ENCODE results near the gene MED13. TPM values are rescaled to one million over a fixed set of nuclear protein-coding genes. Genes with fewer than 3 reads are reported as not detected.
"Not testable (repeated sequence)": the region's sequence is repeated elsewhere in the genome, so short reads cannot be mapped to it uniquely, and the experiment has no call there.

MED13 gene
- total RNA-seq, 4 donors from 2014 or later, result 62.4 to 166 (median 111) TPM

DNA sequence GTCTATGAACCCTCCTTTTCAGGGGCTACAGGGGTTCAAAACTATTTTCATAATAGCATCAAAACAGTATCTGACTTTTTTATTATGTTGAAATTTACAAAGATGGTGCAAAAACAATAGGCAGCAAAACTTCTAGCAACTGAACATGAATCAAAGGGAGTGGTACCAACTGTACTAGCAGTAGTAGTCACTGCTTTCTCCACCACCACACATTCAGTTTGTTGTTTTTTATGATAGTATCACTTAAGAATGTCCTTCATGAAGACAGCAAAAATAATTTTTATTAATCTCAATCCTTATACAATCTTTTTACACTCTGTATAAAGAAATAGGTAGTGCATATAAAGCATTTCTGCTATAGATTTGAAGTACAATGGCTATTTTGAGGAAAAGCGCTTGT, 47.6 kb downstream of the MED13 start:
- no peaks in the 10 kb centered on the region for H3K9me3 ChIP-seq
- H3K4me3 ChIP-seq, result no peak overlapping the region
- no peak overlapping the region for H3K27ac ChIP-seq
- H3K4me1 ChIP-seq, result peaks cover 0 to 5% (median 0%) of the 10 kb centered on the region in 4 donors
- 92 to 97% methylated on average over 1 of the region's 1 CpG for WGBS, 2 donors
- no peak for TF ChIP-seq EP300 (IDR thresholded peaks at IDR 0.05)
- no peak for TF ChIP-seq POLR2A (IDR thresholded peaks at IDR 0.05)
- H3K27me3 ChIP-seq, result no peaks in the 10 kb centered on the region
- peaks cover 0 to 73% (median 2%) of the 10 kb centered on the region in 3 donors for H3K36me3 ChIP-seq
- DNase-seq (ENCODE audit: low spot score in 2 of 2), result no peak

GRCh38 chr17:62014526-62014925, 50.6 kb downstream of the MED13 start:
- Histone ChIP-seq H3K27me3 (no peaks in the 10 kb centered on the region), H3K9me3 (no peaks in the 10 kb centered on the region), H3K27ac (no peak overlapping the region), H3K36me3 (peaks cover 0 to 80% (median 4%) of the 10 kb centered on the region in 3 donors), H3K4me1 (peaks cover 0 to 5% (median 0%) of the 10 kb centered on the region in 4 donors), H3K4me3 (no peak overlapping the region)
- WGBS, 2 donors, result 79 to 100% methylated on average over 1 of the region's 1 CpG
- DNase-seq (ENCODE audit: low spot score in 2 of 2), result no peak
- TF ChIP-seq POLR2A (IDR thresholded peaks at IDR 0.05) (no peak), CTCF (IDR thresholded peaks at IDR 0.05) (no peak), EP300 (IDR thresholded peaks at IDR 0.05) (no peak)

GRCh38 chr17:62009220-62009619, 55.9 kb downstream of the MED13 start:
- no peak overlapping the region for H3K4me3 ChIP-seq
- no peak overlapping the region for H3K27ac ChIP-seq
- no peaks in the 10 kb centered on the region for H3K9me3 ChIP-seq
- no peak for TF ChIP-seq CTCF (IDR thresholded peaks at IDR 0.05)
- TF ChIP-seq POLR2A (IDR thresholded peaks at IDR 0.05), result no peak
- no peak for TF ChIP-seq EP300 (IDR thresholded peaks at IDR 0.05)
- WGBS, 2 donors, result 70 to 87% methylated on average over 1 of the region's 1 CpG
- H3K36me3 ChIP-seq, result peaks cover 0 to 77% (median 4%) of the 10 kb centered on the region in 3 donors
- peaks cover 0 to 3% (median 0%) of the 10 kb centered on the region in 4 donors for H3K4me1 ChIP-seq
- no peak for DNase-seq (ENCODE audit: low spot score in 2 of 2)
- no peaks in the 10 kb centered on the region for H3K27me3 ChIP-seq

GRCh38 chr17:62008294-62008693, 56.8 kb downstream of the MED13 start:
- 86 to 90% methylated on average over 5 of the region's 5 CpGs for WGBS, 2 donors
- Histone ChIP-seq H3K27ac (no peak overlapping the region), H3K27me3 (no peaks in the 10 kb centered on the region), H3K4me1 (peaks cover 0 to 3% (median 0%) of the 10 kb centered on the region in 4 donors), H3K36me3 (peaks cover 0 to 72% (median 4%) of the 10 kb centered on the region in 3 donors), H3K9me3 (no peaks in the 10 kb centered on the region), H3K4me3 (no peak overlapping the region)
- TF ChIP-seq POLR2A (IDR thresholded peaks at IDR 0.05) (no peak), EP300 (IDR thresholded peaks at IDR 0.05) (no peak), CTCF (IDR thresholded peaks at IDR 0.05) (no peak)
- no peak for DNase-seq (ENCODE audit: low spot score in 2 of 2)

- peaks cover 0 to 11% (median 0%) of the 10 kb centered on the region in 4 donors for H3K4me1 ChIP-seq
- no peak overlapping the region for H3K27ac ChIP-seq
- no peaks in the 10 kb centered on the region for H3K9me3 ChIP-seq
- no peak overlapping the region for H3K4me3 ChIP-seq
- no peaks in the 10 kb centered on the region for H3K27me3 ChIP-seq
- peaks cover 0 to 42% (median 0%) of the 10 kb centered on the region in 3 donors for H3K36me3 ChIP-seq
- no peak for TF ChIP-seq POLR2A (IDR thresholded peaks at IDR 0.05)
- TF ChIP-seq CTCF (IDR thresholded peaks at IDR 0.05), result no peak
- no peak for TF ChIP-seq EP300 (IDR thresholded peaks at IDR 0.05)
- DNase-seq (ENCODE audit: low spot score in 2 of 2), result no peak
These were observed 60.7 kb downstream of the MED13 start for GRCh38 chr17:62004388-62004787.

- not testable (repeated sequence) for DNase-seq (ENCODE audit: low spot score in 2 of 2); H3K9me3 ChIP-seq; H3K27ac ChIP-seq; H3K4me3 ChIP-seq; H3K27me3 ChIP-seq
- Histone ChIP-seq H3K36me3 (peaks cover 0 to 34% (median 0%) of the 10 kb centered on the region in 3 donors), H3K4me1 (peaks cover 0 to 19% (median 0%) of the 10 kb centered on the region in 4 donors)
- WGBS, 2 donors, result 94 to 96% methylated on average over 3 of the region's 3 CpGs
These were observed 61.9 kb downstream of the MED13 start for GRCh38 chr17:62003141-62003540.
